Measurements from ENCODE around the gene SOBP. TPM values are rescaled to one million over a fixed set of nuclear protein-coding genes. Genes with fewer than 3 reads are reported as not detected.

SOBP gene
- total RNA-seq, 1 donor from 2014 or later = 5.4 TPM

DNA sequence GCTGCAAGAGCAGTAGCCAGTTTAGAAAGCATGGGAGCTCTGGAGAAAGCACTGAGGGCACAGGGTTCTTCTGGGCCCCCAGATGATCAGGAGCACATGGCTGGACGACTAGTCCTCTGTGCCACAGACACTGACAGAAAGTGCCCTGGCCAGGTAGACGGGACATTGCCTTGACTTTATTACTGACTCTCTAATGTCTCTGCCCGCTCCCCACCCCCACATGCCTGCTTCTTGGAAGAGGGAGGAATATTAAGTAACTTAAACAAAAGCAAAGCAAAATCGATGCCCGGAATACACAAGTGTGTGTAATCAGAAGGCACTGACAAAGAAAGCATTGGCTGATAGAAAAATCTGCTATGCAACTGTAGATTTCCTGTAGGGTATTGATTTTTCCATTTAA lies 99.3 kb downstream of the SOBP start:
- Histone ChIP-seq H3K27me3 (no peaks in the 10 kb centered on the region), H3K4me1 (no peaks in the 10 kb centered on the region), H3K27ac (no peak overlapping the region), H3K36me3 (peaks cover 0 to 3% of the 10 kb centered on the region in 2 donors), H3K9me3 (no peaks in the 10 kb centered on the region), H3K4me3 (no peak overlapping the region)
- TF ChIP-seq, protein P1, sequence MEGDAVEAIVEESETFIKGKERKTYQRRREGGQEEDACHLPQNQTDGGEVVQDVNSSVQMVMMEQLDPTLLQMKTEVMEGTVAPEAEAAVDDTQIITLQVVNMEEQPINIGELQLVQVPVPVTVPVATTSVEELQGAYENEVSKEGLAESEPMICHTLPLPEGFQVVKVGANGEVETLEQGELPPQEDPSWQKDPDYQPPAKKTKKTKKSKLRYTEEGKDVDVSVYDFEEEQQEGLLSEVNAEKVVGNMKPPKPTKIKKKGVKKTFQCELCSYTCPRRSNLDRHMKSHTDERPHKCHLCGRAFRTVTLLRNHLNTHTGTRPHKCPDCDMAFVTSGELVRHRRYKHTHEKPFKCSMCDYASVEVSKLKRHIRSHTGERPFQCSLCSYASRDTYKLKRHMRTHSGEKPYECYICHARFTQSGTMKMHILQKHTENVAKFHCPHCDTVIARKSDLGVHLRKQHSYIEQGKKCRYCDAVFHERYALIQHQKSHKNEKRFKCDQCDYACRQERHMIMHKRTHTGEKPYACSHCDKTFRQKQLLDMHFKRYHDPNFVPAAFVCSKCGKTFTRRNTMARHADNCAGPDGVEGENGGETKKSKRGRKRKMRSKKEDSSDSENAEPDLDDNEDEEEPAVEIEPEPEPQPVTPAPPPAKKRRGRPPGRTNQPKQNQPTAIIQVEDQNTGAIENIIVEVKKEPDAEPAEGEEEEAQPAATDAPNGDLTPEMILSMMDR (IDR thresholded peaks at IDR 0.05) = no peak
- no peak for DNase-seq (ENCODE audit: low spot score in 2 of 2)
- intact Hi-C loops (cut with DNase I) = no loop called here

- intact Hi-C loops (cut with DNase I) = no loop called here
- TF ChIP-seq, protein P1 (IDR thresholded peaks at IDR 0.05) = no peak
- no peaks in the 10 kb centered on the region for H3K9me3 ChIP-seq
Measured at GRCh38 chr6:107589934-107590333, 100.0 kb downstream of the SOBP start.

GRCh38 chr6:107590378-107590777 lies 100.5 kb downstream of the SOBP start:
- Histone ChIP-seq H3K9me3 (no peaks in the 10 kb centered on the region), H3K4me1 (no peaks in the 10 kb centered on the region), H3K27me3 (no peaks in the 10 kb centered on the region), H3K27ac (no peak overlapping the region), H3K36me3 (peaks cover 0 to 3% of the 10 kb centered on the region in 2 donors), H3K4me3 (no peak overlapping the region)
- no peak for DNase-seq (ENCODE audit: low spot score in 2 of 2)
- TF ChIP-seq, protein P1 (IDR thresholded peaks at IDR 0.05) = no peak
- intact Hi-C loops (cut with DNase I) = no loop called here

More at GRCh38 chr6:107589934-107590333, 100.0 kb downstream of the SOBP start:
- H3K4me3 ChIP-seq = no peak overlapping the region
- no peak for DNase-seq (ENCODE audit: low spot score in 2 of 2)
- no peak overlapping the region for H3K27ac ChIP-seq
- peaks cover 0 to 3% of the 10 kb centered on the region in 2 donors for H3K36me3 ChIP-seq
- H3K27me3 ChIP-seq = no peaks in the 10 kb centered on the region
- no peaks in the 10 kb centered on the region for H3K4me1 ChIP-seq

GRCh38 chr6:107591346-107591745 lies 101.4 kb downstream of the SOBP start:
- no peaks in the 10 kb centered on the region for H3K27me3 ChIP-seq
- H3K36me3 ChIP-seq = peaks cover 0 to 3% of the 10 kb centered on the region in 2 donors
- no peak overlapping the region for H3K4me3 ChIP-seq
- intact Hi-C loops (cut with DNase I) = no loop called here
- H3K9me3 ChIP-seq = no peaks in the 10 kb centered on the region
- TF ChIP-seq, protein P1 (IDR thresholded peaks at IDR 0.05) = no peak
- no peak for DNase-seq (ENCODE audit: low spot score in 2 of 2)
- H3K27ac ChIP-seq = no peak overlapping the region
- no peaks in the 10 kb centered on the region for H3K4me1 ChIP-seq

DNA sequence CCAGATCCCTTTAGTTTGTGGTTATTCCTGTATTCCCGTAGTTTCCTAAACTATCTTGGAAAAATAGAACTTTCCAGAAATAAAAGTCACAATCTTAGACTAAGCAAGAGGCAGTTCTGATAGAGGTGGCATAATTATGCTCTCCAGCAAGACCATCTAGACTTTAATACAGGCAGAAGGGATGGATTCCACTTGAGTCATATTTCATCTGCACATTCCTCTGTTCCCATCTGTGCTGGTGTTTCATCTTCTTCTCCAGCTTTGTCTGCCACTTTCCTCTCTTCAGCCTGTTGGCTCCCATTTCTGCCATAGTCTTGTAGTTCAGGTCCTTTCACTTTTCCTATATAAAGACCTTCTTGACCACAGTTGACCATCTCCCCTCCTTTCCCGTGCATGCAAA lies 102.9 kb downstream of the SOBP start:
- DNase-seq (ENCODE audit: low spot score in 2 of 2) = no peak
- no peaks in the 10 kb centered on the region for H3K27me3 ChIP-seq
- H3K27ac ChIP-seq = no peak overlapping the region
- TF ChIP-seq, protein P1 (IDR thresholded peaks at IDR 0.05) = no peak
- H3K9me3 ChIP-seq = no peaks in the 10 kb centered on the region
- no peaks in the 10 kb centered on the region for H3K4me1 ChIP-seq
- peaks cover 0 to 3% of the 10 kb centered on the region in 2 donors for H3K36me3 ChIP-seq
- intact Hi-C loops (cut with DNase I) = no loop called here
- H3K4me3 ChIP-seq = no peak overlapping the region

DNA sequence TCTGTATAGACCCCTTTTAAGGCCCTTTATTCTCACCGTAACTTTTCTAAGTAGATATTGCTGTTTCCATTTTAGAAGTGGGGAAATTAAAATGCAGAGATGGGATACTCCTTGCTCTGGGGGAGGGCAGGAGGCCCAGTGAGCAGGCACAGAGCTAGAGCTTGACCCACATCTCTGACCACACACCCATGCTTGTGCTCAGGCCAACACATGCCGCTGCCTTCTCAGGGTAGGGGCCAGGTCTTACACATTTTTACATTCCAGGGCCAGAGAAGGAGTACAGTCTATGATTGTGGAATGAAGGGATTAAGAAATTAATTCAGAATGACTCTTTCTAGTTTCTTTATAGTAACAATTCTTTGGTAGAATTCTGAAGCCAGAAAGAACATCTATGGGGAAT lies 104.8 kb downstream of the SOBP start:
- Histone ChIP-seq H3K9me3 (no peaks in the 10 kb centered on the region), H3K4me1 (no peaks in the 10 kb centered on the region), H3K27me3 (no peaks in the 10 kb centered on the region), H3K27ac (no peak overlapping the region), H3K4me3 (no peak overlapping the region), H3K36me3 (peaks cover 0 to 3% of the 10 kb centered on the region in 2 donors)
- intact Hi-C loops (cut with DNase I) = no loop called here
- TF ChIP-seq, protein P1 (IDR thresholded peaks at IDR 0.05) = no peak
- no peak for DNase-seq (ENCODE audit: low spot score in 2 of 2)

Measured in ascending aorta (tissue), 2 donors.